ENCODE results near the gene ANXA2.
"Not testable (repeated sequence)": the region's sequence is repeated elsewhere in the genome, so short reads cannot be mapped to it uniquely, and the experiment has no call there.

ANXA2 gene

GRCh38 chr15:60362321-60363086, 35.3 kb downstream of the ANXA2 start:
- peaks cover 2% of the 10 kb centered on the region for H3K9me3 Mint-ChIP-seq
- H3K27ac Mint-ChIP-seq = peak overlapping the region; percentile 73 to 89 (median 79)
- H3K4me3 Mint-ChIP-seq = peak overlapping the region in 1 of 3 experiments; percentile 3
- TF ChIP-seq CTCF (IDR thresholded peaks at IDR 0.05; ENCODE audit: unreplicated experiment in 3 of 3) = no peak
- H3K4me1 Mint-ChIP-seq = peaks cover 60% of the 10 kb centered on the region
- H3K36me3 Mint-ChIP-seq (ENCODE audit: low read depth) = peaks cover 67% of the 10 kb centered on the region
- H3K27me3 Mint-ChIP-seq (ENCODE audit: low read depth) = no peaks in the 10 kb centered on the region

DNA sequence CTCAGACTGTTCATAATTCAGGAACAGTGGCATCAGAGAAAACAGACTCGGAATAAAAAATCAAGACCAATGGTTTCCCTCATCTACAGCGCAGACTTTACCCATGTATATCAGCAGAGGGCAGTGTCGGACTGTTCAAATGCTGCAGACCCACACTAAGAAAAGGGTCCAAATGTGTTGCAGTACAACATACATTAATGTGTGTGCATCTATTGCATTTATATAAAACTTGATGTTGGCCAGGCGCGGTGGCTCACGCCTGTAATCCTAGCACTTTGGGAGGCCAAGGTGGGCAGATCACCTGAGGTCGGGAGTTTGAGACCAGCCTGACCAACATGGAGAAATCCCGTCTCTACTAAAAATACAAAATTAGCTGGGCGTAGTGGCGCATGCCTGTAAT, 38.0 kb downstream of the ANXA2 start:
- H3K4me3 Mint-ChIP-seq; H3K9me3 Mint-ChIP-seq; H3K27me3 Mint-ChIP-seq (ENCODE audit: low read depth): not testable (repeated sequence)
- Mint-ChIP-seq H3K4me1 (peaks cover 56% of the 10 kb centered on the region), H3K27ac (peak overlapping the region; percentile 43 to 68 (median 55)), H3K36me3 (ENCODE audit: low read depth) (peaks cover 83% of the 10 kb centered on the region)
- TF ChIP-seq CTCF (IDR thresholded peaks at IDR 0.05; ENCODE audit: unreplicated experiment in 3 of 3) = peak; percentile 73 to 84 (median 79)

DNA sequence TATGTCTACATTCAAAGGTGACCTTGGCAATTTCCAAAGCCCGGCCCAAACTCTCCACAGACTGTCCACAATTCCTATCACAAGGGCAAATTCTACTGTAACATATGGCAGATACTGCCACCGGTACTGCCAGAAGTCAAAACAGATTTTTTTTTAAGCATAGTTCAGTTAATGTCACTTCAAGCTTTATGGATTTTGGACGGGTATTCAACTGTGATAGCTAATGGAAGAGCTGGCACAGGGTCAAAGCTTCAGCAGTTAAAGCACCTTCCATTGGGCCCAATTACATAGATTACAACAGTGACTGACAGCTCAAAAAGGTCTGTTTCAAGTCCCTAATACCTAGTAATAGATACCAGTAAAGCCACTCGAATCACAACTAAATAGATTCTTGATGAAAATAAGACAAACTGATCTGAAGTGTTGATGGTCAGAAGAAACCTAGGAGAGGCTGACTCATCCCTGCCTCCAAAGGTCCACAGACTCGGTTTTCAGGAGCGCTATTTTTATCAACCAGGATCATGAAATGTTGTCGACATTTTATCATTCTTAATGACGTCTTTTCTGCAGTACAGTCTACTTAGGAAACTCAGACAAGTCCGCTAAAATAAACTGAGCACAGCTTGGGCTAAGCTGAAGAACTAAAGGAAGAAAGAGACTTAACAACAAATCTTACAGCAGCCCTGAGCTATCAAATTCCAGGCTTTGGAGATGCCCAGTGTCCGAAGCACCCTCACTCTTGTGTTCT, 38.7 kb downstream of the ANXA2 start:
- Mint-ChIP-seq H3K4me1 (peaks cover 50% of the 10 kb centered on the region), H3K36me3 (ENCODE audit: low read depth) (peaks cover 83% of the 10 kb centered on the region), H3K27ac (peak overlapping the region; percentile 43 to 68 (median 55)), H3K27me3 (ENCODE audit: low read depth) (no peaks in the 10 kb centered on the region), H3K9me3 (no peaks in the 10 kb centered on the region), H3K4me3 (no peak overlapping the region)
- no peak for TF ChIP-seq CTCF (IDR thresholded peaks at IDR 0.05; ENCODE audit: unreplicated experiment in 3 of 3)

GRCh38 chr15:60356832-60357231, 41.0 kb downstream of the ANXA2 start:
- Mint-ChIP-seq H3K27ac (no peak overlapping the region), H3K9me3 (no peaks in the 10 kb centered on the region), H3K36me3 (ENCODE audit: low read depth) (peaks cover 87% of the 10 kb centered on the region)

GRCh38 chr15:60355148-60355857, 42.5 kb downstream of the ANXA2 start:
- Mint-ChIP-seq H3K27me3 (ENCODE audit: low read depth) (no peaks in the 10 kb centered on the region), H3K9me3 (no peaks in the 10 kb centered on the region), H3K4me3 (no peak overlapping the region), H3K27ac (no peak overlapping the region), H3K4me1 (peaks cover 47% of the 10 kb centered on the region), H3K36me3 (ENCODE audit: low read depth) (peaks cover 88% of the 10 kb centered on the region)
- TF ChIP-seq CTCF (IDR thresholded peaks at IDR 0.05; ENCODE audit: unreplicated experiment in 3 of 3) = no peak

More at GRCh38 chr15:60356832-60357231, 41.0 kb downstream of the ANXA2 start:
- Mint-ChIP-seq H3K4me3 (no peak overlapping the region), H3K27me3 (ENCODE audit: low read depth) (no peaks in the 10 kb centered on the region), H3K4me1 (peaks cover 42% of the 10 kb centered on the region)
- TF ChIP-seq CTCF (IDR thresholded peaks at IDR 0.05; ENCODE audit: unreplicated experiment in 3 of 3) = no peak
